ENCODE results near the gene ATAD2B. TPM values are rescaled to one million over a fixed set of nuclear protein-coding genes. Genes with fewer than 3 reads are reported as not detected.
A peak's percentile ranks its signal among the peaks of the same experiment; 100 is the strongest.

The ATAD2B gene
- total RNA-seq, 2 experiments from 2014 or later = 9.4 to 21.7 TPM

- no peak for TF ChIP-seq CTCF (conservative IDR thresholded peaks at IDR 0.05; ENCODE audit: low read length)
- DNase-seq (ENCODE audit: low spot score) = no peak
- peaks cover 25% of the 10 kb centered on the region for H3K79me2 ChIP-seq (ENCODE audit: insufficient read depth, low read depth, low read length)
- BruUV-seq (replicated peaks) = no TSS peak
- H4K20me1 ChIP-seq (ENCODE audit: insufficient read depth, low read length) = no peaks in the 10 kb centered on the region; the same call in 1 of the 2 replicates
- intact Hi-C loops (cut with micrococcal nuclease; ENCODE audit: unreplicated experiment) = loop anchor here (10.0 kb wide), 1 partner anchor 551 kb away; the partner anchor contains the start of gene NCOA1
- no peak overlapping the region for H3K4me2 ChIP-seq (ENCODE audit: low read length)
- POLR2A ChIA-PET = interaction anchor here (0.6 to 0.9 kb wide), 4 partner anchors 57 to 868 kb away, joined by 3 read pairs; no protein-coding TSS in a partner anchor
- H3K9me2 ChIP-seq (ENCODE audit: insufficient read depth, low read length) = no peaks in the 10 kb centered on the region
- no peak overlapping the region for H3K27ac ChIP-seq (ENCODE audit: low read depth, low read length, poor library complexity, severe bottlenecking)
- no peak overlapping the region for H3K4me3 ChIP-seq (ENCODE audit: low read depth, low read length, poor library complexity, severe bottlenecking)
- CTCF ChIA-PET (ENCODE audit: unreplicated experiment) = no interaction called here
- peaks cover 18% of the 10 kb centered on the region for H3K4me1 ChIP-seq (ENCODE audit: insufficient read depth, low read length, poor library complexity, severe bottlenecking)
- H3K9me3 ChIP-seq (ENCODE audit: low read length) = no peaks in the 10 kb centered on the region
- peaks cover 6% of the 10 kb centered on the region; the same call in 1 of the 2 replicates for H3K36me3 ChIP-seq (ENCODE audit: insufficient read depth, low read length)
- no peak overlapping the region for H2AFZ ChIP-seq (ENCODE audit: low read length)
These were observed 16.7 kb upstream of the ATAD2B start for GRCh38 chr2:23943666-23944065.

GRCh38 chr2:23941644-23942043 is 14.7 kb upstream of the ATAD2B start:
- BruUV-seq (replicated peaks) = no TSS peak
- ChIA-PET POLR2A (interaction anchor here (0.6 to 3.5 kb wide), 10 partner anchors 9 to 1504 kb away, joined by 3 to 50 read pairs (median 4); partner anchors contain the start of genes ATAD2B and WDCP), CTCF (ENCODE audit: unreplicated experiment) (interaction anchor here (0.6 kb wide), 1 partner anchor 55 kb away, joined by 3 read pairs; no protein-coding TSS in a partner anchor)
- peak overlapping the region; percentile 72 for H3K4me3 ChIP-seq (ENCODE audit: low read depth, low read length, poor library complexity, severe bottlenecking)
- no peaks in the 10 kb centered on the region for H3K9me2 ChIP-seq (ENCODE audit: insufficient read depth, low read length)
- H2AFZ ChIP-seq (ENCODE audit: low read length) = no peak overlapping the region
- H3K9me3 ChIP-seq (ENCODE audit: low read length) = no peaks in the 10 kb centered on the region
- H3K4me2 ChIP-seq (ENCODE audit: low read length) = peak overlapping the region; percentile 80
- peaks cover 25% of the 10 kb centered on the region for H3K79me2 ChIP-seq (ENCODE audit: insufficient read depth, low read depth, low read length)
- no peaks in the 10 kb centered on the region; the same call in 1 of the 2 replicates for H4K20me1 ChIP-seq (ENCODE audit: insufficient read depth, low read length)
- DNase-seq (ENCODE audit: low spot score) = no peak
- H3K4me1 ChIP-seq (ENCODE audit: insufficient read depth, low read length, poor library complexity, severe bottlenecking) = peaks cover 18% of the 10 kb centered on the region
- H3K27ac ChIP-seq (ENCODE audit: low read depth, low read length, poor library complexity, severe bottlenecking) = no peak overlapping the region
- TF ChIP-seq CTCF (conservative IDR thresholded peaks at IDR 0.05; ENCODE audit: low read length) (no peak), EZH2phosphoT487 (IDR thresholded peaks at IDR 0.05; ENCODE audit: borderline replicate concordance, low read depth, low read length) (no peak)
- 0 out of 2 replicates have a peak, but pooled peaks cover 6% of the 10 kb centered on the region for H3K36me3 ChIP-seq (ENCODE audit: insufficient read depth, low read length)
- intact Hi-C loops (cut with micrococcal nuclease; ENCODE audit: unreplicated experiment) = loop anchor here (10.0 kb wide), 1 partner anchor 553 kb away; the partner anchor contains the start of gene NCOA1

All from OCI-LY7 (cell line).